Esophagus muscularis mucosa (tissue), 4 donors: ENCODE results near the gene WNT11. TPM values are rescaled to one million over a fixed set of nuclear protein-coding genes. Genes with fewer than 3 reads are reported as not detected.

Source experiments
- DNase-seq: peaks from one replicate; pipeline ENCODE4 v3.0.0-alpha.2; 2017; ENCODE audit errors: extremely low spot score
- H3K27ac ChIP-seq, 4 donors: fragments of 200-600 bp; sonication (generic); replicated peaks in 1 of 4; 1 replicate in 3 of 4; 2 replicates in 1 of 4; pipeline ENCODE4 v1.5.1; 2016 to 2019; ENCODE audit warnings: mild to moderate bottlenecking in 1 of 4
- H3K27me3 ChIP-seq, 4 donors: fragments of 200-600 bp; sonication (generic); one replicate each; pipeline versions ENCODE4 v1.5.1 to v1.6.0; 2016 to 2019
- H3K36me3 ChIP-seq, 4 donors: fragments of 200-600 bp; sonication (generic); one replicate each; pipeline ENCODE4 v1.5.1; 2016 to 2019
- H3K4me1 ChIP-seq, 4 donors: fragments of 200-600 bp; sonication (generic); one replicate each; pipeline ENCODE4 v1.5.1; 2016 to 2019
- H3K4me3 ChIP-seq, 4 donors: fragments of 200-600 bp; sonication (generic); 1 replicate in 2 of 4; 2 replicates in 2 of 4; pipeline ENCODE4 v1.5.1; 2016 to 2019; ENCODE audit warnings: mild to moderate bottlenecking in 4 of 4, moderate library complexity in 1 of 4
- H3K9me3 ChIP-seq, 4 donors: fragments of 200-600 bp; sonication (generic); 1 replicate in 3 of 4; 2 replicates in 1 of 4; pipeline ENCODE4 v1.5.1; 2016 to 2019
- EP300 ChIP-seq: sonication (generic); formaldehyde crosslinking; IDR thresholded peaks from one replicate; pipeline ENCODE4 v1.6.1; 2017; ENCODE audit warnings: antibody characterized with exemption
- POLR2A ChIP-seq: fragments of 450-650 bp; IDR thresholded peaks from one replicate; pipeline ENCODE4 v1.6.1; 2017; ENCODE audit warnings: antibody characterized with exemption, moderate library complexity, mild to moderate bottlenecking, low read depth
- POLR2AphosphoS5 ChIP-seq, 2 donors: sonication (generic); formaldehyde crosslinking; IDR thresholded peaks; one replicate each; pipeline ENCODE4 v1.6.1; 2017; ENCODE audit warnings: antibody characterized with exemption in 2 of 2
- WGBS: methylation state at CpG from one replicate; pipeline ENCODE4 v1.1.5; 2018; 5-methylcytosine and 5-hydroxymethylcytosine counted together
- intact Hi-C: fragments of 100-400 bp; cut with DNase I; formaldehyde crosslinking; loops from one replicate; pipeline ENCODE4 v1.15.1; 2023
- total RNA-seq, 4 donors: library from RNA; depleted of rRNA; stranded (reverse); fragments of >200 nt; gene quantifications; one replicate each; pipeline versions ENCODE4 v1.1.0 to v1.2.1, GENCODE V29; 2016
- TF ChIP-seq, protein P1 (sequence below), 3 experiments: fragments of 200-600 bp in 2 of 3; fragments of 450-650 bp in 1 of 3; sonication (generic) in 2 of 3; IDR thresholded peaks; one replicate each; pipeline ENCODE4 v1.5.1; 2017 to 2019; ENCODE audit warnings: antibody characterized with exemption in 3 of 3, mild to moderate bottlenecking in 2 of 3, moderate library complexity in 1 of 3

WNT11 gene
- total RNA-seq, 4 donors from 2014 or later = 3.7 to 11.0 (median 7.7) TPM

DNA sequence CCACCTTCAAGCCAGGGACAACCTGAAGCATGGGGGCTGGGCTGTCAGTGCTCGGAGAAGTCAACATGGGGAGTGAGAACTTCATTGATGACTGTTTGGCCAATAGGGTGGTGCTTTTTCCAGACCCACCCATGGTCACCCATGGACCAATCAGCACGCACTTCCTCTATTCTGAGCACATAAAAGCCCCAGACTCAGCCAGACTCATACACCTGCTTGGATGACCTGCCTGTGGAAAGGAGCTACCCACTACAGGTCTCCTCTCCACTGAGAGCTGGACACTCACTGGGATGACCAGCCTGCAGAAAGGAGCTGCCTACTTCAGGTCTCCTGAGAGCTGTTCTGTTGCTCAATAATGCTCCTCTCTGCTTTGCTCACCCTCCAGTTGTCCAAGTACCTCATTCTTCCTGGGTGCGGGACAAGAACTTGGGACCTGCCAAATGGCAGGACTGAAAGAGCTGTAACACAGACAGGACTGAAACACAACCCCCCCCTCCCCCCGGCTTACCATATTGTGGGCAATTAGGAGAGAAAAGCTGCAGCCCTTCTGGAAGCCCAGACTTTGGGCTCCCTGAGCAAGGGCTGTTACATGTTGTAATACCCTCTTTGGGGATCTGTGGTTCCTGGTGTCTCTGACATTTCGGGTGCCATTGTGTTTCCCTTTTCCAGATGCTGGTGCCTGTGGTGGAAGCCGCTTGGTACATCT, 44.4 kb upstream of the WNT11 start:
- Histone ChIP-seq H3K4me3 (no peak overlapping the region), H3K36me3 (no peaks in the 10 kb centered on the region), H3K27me3 (no peaks in the 10 kb centered on the region), H3K4me1 (peaks cover 0 to 16% (median 0%) of the 10 kb centered on the region in 4 donors), H3K27ac (no peak overlapping the region), H3K9me3 (no peaks in the 10 kb centered on the region)
- no peak for TF ChIP-seq EP300
- no peak for TF ChIP-seq POLR2AphosphoS5 (IDR thresholded peaks at IDR 0.05)
- TF ChIP-seq, protein P1, sequence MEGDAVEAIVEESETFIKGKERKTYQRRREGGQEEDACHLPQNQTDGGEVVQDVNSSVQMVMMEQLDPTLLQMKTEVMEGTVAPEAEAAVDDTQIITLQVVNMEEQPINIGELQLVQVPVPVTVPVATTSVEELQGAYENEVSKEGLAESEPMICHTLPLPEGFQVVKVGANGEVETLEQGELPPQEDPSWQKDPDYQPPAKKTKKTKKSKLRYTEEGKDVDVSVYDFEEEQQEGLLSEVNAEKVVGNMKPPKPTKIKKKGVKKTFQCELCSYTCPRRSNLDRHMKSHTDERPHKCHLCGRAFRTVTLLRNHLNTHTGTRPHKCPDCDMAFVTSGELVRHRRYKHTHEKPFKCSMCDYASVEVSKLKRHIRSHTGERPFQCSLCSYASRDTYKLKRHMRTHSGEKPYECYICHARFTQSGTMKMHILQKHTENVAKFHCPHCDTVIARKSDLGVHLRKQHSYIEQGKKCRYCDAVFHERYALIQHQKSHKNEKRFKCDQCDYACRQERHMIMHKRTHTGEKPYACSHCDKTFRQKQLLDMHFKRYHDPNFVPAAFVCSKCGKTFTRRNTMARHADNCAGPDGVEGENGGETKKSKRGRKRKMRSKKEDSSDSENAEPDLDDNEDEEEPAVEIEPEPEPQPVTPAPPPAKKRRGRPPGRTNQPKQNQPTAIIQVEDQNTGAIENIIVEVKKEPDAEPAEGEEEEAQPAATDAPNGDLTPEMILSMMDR (IDR thresholded peaks at IDR 0.05) = no peak
- no peak for TF ChIP-seq POLR2A
- intact Hi-C loops = no loop called here
- DNase-seq = no peak
- 87% methylated on average over 5 of the region's 6 CpGs for WGBS

DNA sequence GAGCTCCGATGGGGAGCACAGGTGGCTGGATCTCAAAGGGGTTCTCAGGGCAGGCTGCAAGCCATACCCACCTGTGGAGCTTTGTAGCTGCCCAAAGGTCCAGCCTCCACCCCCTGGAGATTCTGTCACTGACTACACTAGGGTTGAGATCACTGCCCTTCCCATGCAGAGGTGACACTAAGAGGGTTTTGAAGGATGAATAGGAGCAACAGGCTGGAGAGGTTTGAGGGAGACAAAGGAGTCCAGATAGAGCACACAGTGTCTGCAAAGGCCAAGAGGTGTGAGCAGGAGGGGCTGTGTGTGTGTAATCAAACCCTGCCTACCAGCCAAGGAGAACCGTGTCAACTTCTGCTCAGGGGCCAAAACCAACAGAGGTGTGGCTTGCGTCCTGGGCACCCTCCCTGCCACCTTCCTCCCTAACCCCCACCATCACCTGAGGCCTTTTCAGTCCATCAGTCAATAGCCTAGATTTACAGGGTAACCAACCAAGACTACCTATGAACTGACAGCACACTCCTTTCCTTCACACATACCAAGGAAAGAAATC, 43.0 kb upstream of the WNT11 start:
- Histone ChIP-seq H3K27me3 (no peaks in the 10 kb centered on the region), H3K4me1 (peaks cover 0 to 16% (median 0%) of the 10 kb centered on the region in 4 donors), H3K27ac (no peak overlapping the region), H3K9me3 (no peaks in the 10 kb centered on the region), H3K4me3 (no peak overlapping the region), H3K36me3 (no peaks in the 10 kb centered on the region)
- intact Hi-C loops = no loop called here
- WGBS = 79% methylated on average over 3 of the region's 3 CpGs
- DNase-seq = no peak
- no peak for TF ChIP-seq EP300
- TF ChIP-seq, protein P1 (IDR thresholded peaks at IDR 0.05) = no peak
- no peak for TF ChIP-seq POLR2AphosphoS5 (IDR thresholded peaks at IDR 0.05)
- no peak for TF ChIP-seq POLR2A

DNA sequence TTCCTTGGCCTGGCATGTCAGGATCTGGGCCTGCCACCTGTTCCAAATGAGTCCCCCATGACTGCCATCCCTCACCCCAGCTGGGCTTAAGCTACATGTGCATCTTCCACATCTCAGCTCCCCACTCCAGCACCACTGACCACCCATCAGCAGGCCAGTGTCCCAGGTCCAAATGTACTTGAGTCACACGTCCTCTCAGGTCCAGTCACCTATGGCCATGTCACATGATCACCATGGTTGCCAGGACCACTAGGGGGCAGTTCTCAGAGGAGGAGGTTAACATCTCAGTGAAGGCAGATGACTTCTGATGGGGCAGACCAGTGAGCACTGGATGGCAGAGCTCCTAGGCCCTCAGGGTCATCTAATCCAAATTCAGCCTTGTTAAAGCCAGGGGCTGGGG, 41.9 kb upstream of the WNT11 start:
- WGBS = 80% methylated on average over 1 of the region's 1 CpG
- Histone ChIP-seq H3K9me3 (no peaks in the 10 kb centered on the region), H3K27me3 (no peaks in the 10 kb centered on the region), H3K36me3 (no peaks in the 10 kb centered on the region), H3K4me1 (peaks cover 0 to 16% (median 0%) of the 10 kb centered on the region in 4 donors), H3K4me3 (no peak overlapping the region), H3K27ac (no peak overlapping the region)
- TF ChIP-seq POLR2A (no peak), POLR2AphosphoS5 (IDR thresholded peaks at IDR 0.05) (no peak), EP300 (no peak)
- TF ChIP-seq, protein P1 (IDR thresholded peaks at IDR 0.05) = no peak
- DNase-seq = no peak
- intact Hi-C loops = no loop called here

DNA sequence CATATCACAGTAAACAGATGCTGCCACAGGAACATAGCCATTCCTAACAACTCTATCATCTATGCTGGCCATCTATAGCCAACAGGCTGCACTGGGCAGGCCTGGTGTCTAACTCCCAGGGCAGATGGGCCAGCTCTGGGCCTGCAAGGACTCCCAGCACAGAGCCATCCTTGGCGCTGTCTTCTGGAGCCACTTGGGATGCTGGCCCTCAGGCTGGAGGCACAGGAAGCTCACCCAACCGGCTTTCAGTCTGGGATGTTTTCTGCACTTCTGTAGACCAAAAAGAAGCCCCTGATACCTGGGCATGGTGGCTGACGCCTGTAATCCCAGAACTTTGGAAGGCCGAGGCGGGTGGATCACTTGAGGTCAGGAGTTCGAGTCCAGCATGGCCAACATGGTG, 40.8 kb upstream of the WNT11 start:
- 97% methylated on average over 6 of the region's 6 CpGs for WGBS
- TF ChIP-seq POLR2A (no peak), EP300 (no peak), POLR2AphosphoS5 (IDR thresholded peaks at IDR 0.05) (no peak)
- TF ChIP-seq, protein P1 (IDR thresholded peaks at IDR 0.05) = no peak
- no peaks in the 10 kb centered on the region for H3K27me3 ChIP-seq
- H3K27ac ChIP-seq = no peak overlapping the region
- no peak for DNase-seq
- intact Hi-C loops = no loop called here
- no peak overlapping the region for H3K4me3 ChIP-seq
- peaks cover 0 to 16% (median 0%) of the 10 kb centered on the region in 4 donors for H3K4me1 ChIP-seq
- H3K36me3 ChIP-seq = no peaks in the 10 kb centered on the region
- H3K9me3 ChIP-seq = no peaks in the 10 kb centered on the region
